Hepatocyte (in vitro differentiated cells): ENCODE measurements around the gene GPR78.

Experiments used
- CTCF ChIP-seq: fragments of 200-600 bp; sonication (generic); IDR thresholded peaks from 2 replicates; pipeline ENCODE4 v1.5.1; 2016; ENCODE audit warnings: antibody characterized with exemption, mild to moderate bottlenecking; ENCODE audit not compliant: poor library complexity
- EZH2 ChIP-seq: fragments of 200-600 bp; sonication (generic); IDR thresholded peaks from 2 replicates; pipeline ENCODE4 v1.6.1; 2016; ENCODE audit warnings: antibody characterized with exemption, mild to moderate bottlenecking, borderline replicate concordance

GRCh38 chr4:8602686-8603430, 22.7 kb downstream of the GPR78 start:
- no peak for TF ChIP-seq CTCF
- no peak for TF ChIP-seq EZH2
